CD4-positive, alpha-beta T cell (primary cell): ENCODE data around the gene NT5DC3. TPM values are rescaled to one million over a fixed set of nuclear protein-coding genes. Genes with fewer than 3 reads are reported as not detected.
"Not testable (repeated sequence)": the region's sequence is repeated elsewhere in the genome, so short reads cannot be mapped to it uniquely, and the experiment has no call there.

Experiments used
- ATAC-seq: fragments of 200-7000 bp; cut with Tn5 transposase; one replicate; pipeline ENCODE4 v1.10.0; 2022; ENCODE audit warnings: mild to moderate bottlenecking; ENCODE audit not compliant: poor library complexity
- CTCF ChIA-PET: fragments of 350-600 bp; sonication (Branson Sonifier 250); formaldehyde crosslinking; loops from one replicate; lab custom pipeline; 2021; ENCODE audit warnings: antibody characterized with exemption, inconsistent platforms; lab: Charles Lee
- POLR2A ChIA-PET: fragments of 350-600 bp; sonication (Branson Sonifier 250); formaldehyde crosslinking; loops from one replicate; lab custom pipeline; 2021; ENCODE audit warnings: antibody characterized with exemption, inconsistent platforms; lab: Charles Lee
- DNase-seq, 14 experiments: peaks; one replicate each; pipeline ENCODE4 v3.0.0-alpha.2; 2013 to 2020; ENCODE audit warnings: mixed read lengths in 2 of 14
- H3K27ac ChIP-seq, 2 donors: one replicate each; pipeline versions ENCODE4 v1.5.1 to v1.7.0; 2013; ENCODE audit warnings: low read length in 2 of 2, low read depth in 1 of 2, mild to moderate bottlenecking in 1 of 2
- H3K27me3 ChIP-seq, 2 experiments: 1 replicate in 1 of 2; 2 replicates in 1 of 2; pipeline versions ENCODE4 v1.6.1 to v1.7.0; 2013; ENCODE audit warnings: low read length in 2 of 2, control low read depth in 1 of 2, mild to moderate bottlenecking in 1 of 2, moderate library complexity in 1 of 2; ENCODE audit not compliant: insufficient read depth in 2 of 2, control insufficient read depth in 1 of 2
- H3K36me3 ChIP-seq: one replicate; pipeline ENCODE4 v1.6.1; 2013; ENCODE audit warnings: low read length, control low read depth; ENCODE audit not compliant: insufficient read depth
- H3K4me1 ChIP-seq: one replicate; pipeline ENCODE4 v1.6.1; 2013; ENCODE audit warnings: low read length, control low read depth; ENCODE audit not compliant: insufficient read depth
- H3K4me3 ChIP-seq: one replicate; pipeline ENCODE4 v1.5.1; 2013; ENCODE audit warnings: mild to moderate bottlenecking, low read length, moderate library complexity
- H3K9me3 ChIP-seq, 2 experiments: 1 replicate in 1 of 2; 2 replicates in 1 of 2; pipeline versions ENCODE4 v1.6.1 to v1.7.0; 2013; ENCODE audit warnings: low read length in 2 of 2, mild to moderate bottlenecking in 2 of 2, control low read depth in 1 of 2, moderate library complexity in 1 of 2; ENCODE audit not compliant: control insufficient read depth in 1 of 2, insufficient read depth in 1 of 2
- H3K27ac Mint-ChIP-seq: one replicate; pipeline ENCODE4 v1.8.0; 2020; ENCODE audit warnings: mixed read lengths
- H3K27me3 Mint-ChIP-seq: one replicate; pipeline ENCODE4 v1.8.0; 2021; ENCODE audit warnings: mixed read lengths
- H3K36me3 Mint-ChIP-seq: one replicate; pipeline ENCODE4 v1.8.0; 2021; ENCODE audit warnings: low read depth, mixed read lengths
- H3K4me1 Mint-ChIP-seq: one replicate; pipeline ENCODE4 v1.8.0; 2021; ENCODE audit warnings: low read depth, mixed read lengths
- H3K4me3 Mint-ChIP-seq: one replicate; pipeline ENCODE4 v1.8.0; 2020; ENCODE audit warnings: mild to moderate bottlenecking, mixed read lengths
- H3K9me3 Mint-ChIP-seq: one replicate; pipeline ENCODE4 v1.8.0; 2020; ENCODE audit warnings: mixed read lengths
- intact Hi-C, 2 experiments: fragments of 100-400 bp; cut with DNase I in 1 of 2; cut with micrococcal nuclease in 1 of 2; formaldehyde crosslinking; loops; one replicate each; pipeline versions ENCODE4 v1.15.1 to v1.9.0; 2023 to 2025; cut with DNase I, micrococcal nuclease
- total RNA-seq, 174 experiments: library from RNA in 2 of 174; stranded (reverse) in 2 of 174; gene quantifications; one replicate each; pipeline ENCODE4 v1.2.3 and lab custom pipeline; 2021 to 2026
- TF ChIP-seq, protein P1 (sequence below): fragments of 200-600 bp; IDR thresholded peaks from one replicate; pipeline ENCODE4 v1.8.0; 2022; ENCODE audit warnings: antibody characterized with exemption, mild to moderate bottlenecking

The NT5DC3 gene
- total RNA-seq, 2 experiments from 2014 or later: 3.5 to 4.0 TPM

DNA sequence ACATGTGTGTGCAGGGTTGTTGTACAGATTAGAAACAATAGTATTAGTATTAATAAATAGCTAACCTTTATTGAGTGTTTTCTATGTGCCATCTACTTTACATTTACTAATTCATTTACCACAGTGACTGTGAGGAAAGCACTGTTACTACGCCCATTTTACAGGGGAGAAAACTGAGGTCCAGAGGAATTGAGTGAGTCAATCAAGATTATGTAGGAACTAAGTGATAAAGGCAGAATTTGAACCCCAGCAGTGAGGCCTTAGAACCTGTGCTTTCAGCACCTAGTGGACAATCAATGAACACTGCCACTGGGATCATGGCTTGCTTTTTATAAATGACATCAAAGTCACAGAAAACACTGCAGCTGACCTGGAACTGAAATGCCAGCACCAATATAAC lies 28.2 kb downstream of the NT5DC3 start:
- no peaks in the 10 kb centered on the region for H3K27me3 Mint-ChIP-seq
- intact Hi-C loops: no loop called here
- no peak for ATAC-seq
- H3K27ac Mint-ChIP-seq: no peak overlapping the region
- no peaks in the 10 kb centered on the region for H3K9me3 Mint-ChIP-seq
- TF ChIP-seq, protein P1, sequence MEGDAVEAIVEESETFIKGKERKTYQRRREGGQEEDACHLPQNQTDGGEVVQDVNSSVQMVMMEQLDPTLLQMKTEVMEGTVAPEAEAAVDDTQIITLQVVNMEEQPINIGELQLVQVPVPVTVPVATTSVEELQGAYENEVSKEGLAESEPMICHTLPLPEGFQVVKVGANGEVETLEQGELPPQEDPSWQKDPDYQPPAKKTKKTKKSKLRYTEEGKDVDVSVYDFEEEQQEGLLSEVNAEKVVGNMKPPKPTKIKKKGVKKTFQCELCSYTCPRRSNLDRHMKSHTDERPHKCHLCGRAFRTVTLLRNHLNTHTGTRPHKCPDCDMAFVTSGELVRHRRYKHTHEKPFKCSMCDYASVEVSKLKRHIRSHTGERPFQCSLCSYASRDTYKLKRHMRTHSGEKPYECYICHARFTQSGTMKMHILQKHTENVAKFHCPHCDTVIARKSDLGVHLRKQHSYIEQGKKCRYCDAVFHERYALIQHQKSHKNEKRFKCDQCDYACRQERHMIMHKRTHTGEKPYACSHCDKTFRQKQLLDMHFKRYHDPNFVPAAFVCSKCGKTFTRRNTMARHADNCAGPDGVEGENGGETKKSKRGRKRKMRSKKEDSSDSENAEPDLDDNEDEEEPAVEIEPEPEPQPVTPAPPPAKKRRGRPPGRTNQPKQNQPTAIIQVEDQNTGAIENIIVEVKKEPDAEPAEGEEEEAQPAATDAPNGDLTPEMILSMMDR: no peak
- no peaks in the 10 kb centered on the region for H3K9me3 ChIP-seq
- no peak overlapping the region for H3K4me3 ChIP-seq
- POLR2A ChIA-PET: no interaction called here
- no peak overlapping the region for H3K27ac ChIP-seq
- H3K4me1 Mint-ChIP-seq: no peaks in the 10 kb centered on the region
- DNase-seq: no peak
- peaks cover 11% of the 10 kb centered on the region for H3K36me3 ChIP-seq
- no peak overlapping the region for H3K4me3 Mint-ChIP-seq
- H3K27me3 ChIP-seq: no peaks in the 10 kb centered on the region
- no peaks in the 10 kb centered on the region for H3K4me1 ChIP-seq
- CTCF ChIA-PET: no interaction called here
- H3K36me3 Mint-ChIP-seq: peaks cover 28% of the 10 kb centered on the region

- ChIA-PET POLR2A (no interaction called here), CTCF (no interaction called here)
- H3K27ac Mint-ChIP-seq: no peak overlapping the region
- no peaks in the 10 kb centered on the region for H3K27me3 Mint-ChIP-seq
- H3K4me1 Mint-ChIP-seq: no peaks in the 10 kb centered on the region
- no peak overlapping the region for H3K4me3 Mint-ChIP-seq
- peaks cover 37% of the 10 kb centered on the region for H3K36me3 Mint-ChIP-seq
- Histone ChIP-seq H3K27me3 (no peaks in the 10 kb centered on the region), H3K27ac (no peak overlapping the region), H3K4me1 (no peaks in the 10 kb centered on the region), H3K36me3 (peaks cover 11% of the 10 kb centered on the region), H3K9me3 (no peaks in the 10 kb centered on the region), H3K4me3 (no peak overlapping the region)
- H3K9me3 Mint-ChIP-seq: no peaks in the 10 kb centered on the region
- TF ChIP-seq, protein P1: no peak
- DNase-seq (no peak), ATAC-seq (no peak)
- intact Hi-C loops: no loop called here
These were observed 29.2 kb downstream of the NT5DC3 start for GRCh38 chr12:103811791-103812190.

GRCh38 chr12:103810111-103810510 lies 30.9 kb downstream of the NT5DC3 start:
- H3K4me3 Mint-ChIP-seq: no peak overlapping the region
- H3K36me3 Mint-ChIP-seq: peaks cover 48% of the 10 kb centered on the region
- no peaks in the 10 kb centered on the region for H3K9me3 Mint-ChIP-seq
- H3K27me3 Mint-ChIP-seq: no peaks in the 10 kb centered on the region
- Histone ChIP-seq H3K27me3 (no peaks in the 10 kb centered on the region), H3K4me3 (no peak overlapping the region), H3K4me1 (no peaks in the 10 kb centered on the region), H3K36me3 (peaks cover 15% of the 10 kb centered on the region), H3K9me3 (no peaks in the 10 kb centered on the region), H3K27ac (no peak overlapping the region)
- intact Hi-C loops: no loop called here
- ChIA-PET POLR2A (no interaction called here), CTCF (no interaction called here)
- no peaks in the 10 kb centered on the region for H3K4me1 Mint-ChIP-seq
- TF ChIP-seq, protein P1: no peak
- ATAC-seq (no peak), DNase-seq (no peak)
- no peak overlapping the region for H3K27ac Mint-ChIP-seq

GRCh38 chr12:103809639-103810038 lies 31.4 kb downstream of the NT5DC3 start:
- H3K36me3 ChIP-seq: peaks cover 15% of the 10 kb centered on the region
- peaks cover 45% of the 10 kb centered on the region for H3K36me3 Mint-ChIP-seq
- H3K27me3 ChIP-seq, ATAC-seq, H3K27ac Mint-ChIP-seq, H3K9me3 Mint-ChIP-seq, CTCF ChIA-PET, H3K4me1 ChIP-seq, H3K9me3 ChIP-seq, H3K27ac ChIP-seq, POLR2A ChIA-PET, intact Hi-C loops, H3K4me3 Mint-ChIP-seq, H3K4me3 ChIP-seq, H3K27me3 Mint-ChIP-seq, H3K4me1 Mint-ChIP-seq, DNase-seq: not testable (repeated sequence)
